ENCODE measurements around the gene WDR54. TPM values are rescaled to one million over a fixed set of nuclear protein-coding genes. Genes with fewer than 3 reads are reported as not detected.

WDR54 gene
- total RNA-seq, 1 donor from 2014 or later, result 8.4 TPM

DNA sequence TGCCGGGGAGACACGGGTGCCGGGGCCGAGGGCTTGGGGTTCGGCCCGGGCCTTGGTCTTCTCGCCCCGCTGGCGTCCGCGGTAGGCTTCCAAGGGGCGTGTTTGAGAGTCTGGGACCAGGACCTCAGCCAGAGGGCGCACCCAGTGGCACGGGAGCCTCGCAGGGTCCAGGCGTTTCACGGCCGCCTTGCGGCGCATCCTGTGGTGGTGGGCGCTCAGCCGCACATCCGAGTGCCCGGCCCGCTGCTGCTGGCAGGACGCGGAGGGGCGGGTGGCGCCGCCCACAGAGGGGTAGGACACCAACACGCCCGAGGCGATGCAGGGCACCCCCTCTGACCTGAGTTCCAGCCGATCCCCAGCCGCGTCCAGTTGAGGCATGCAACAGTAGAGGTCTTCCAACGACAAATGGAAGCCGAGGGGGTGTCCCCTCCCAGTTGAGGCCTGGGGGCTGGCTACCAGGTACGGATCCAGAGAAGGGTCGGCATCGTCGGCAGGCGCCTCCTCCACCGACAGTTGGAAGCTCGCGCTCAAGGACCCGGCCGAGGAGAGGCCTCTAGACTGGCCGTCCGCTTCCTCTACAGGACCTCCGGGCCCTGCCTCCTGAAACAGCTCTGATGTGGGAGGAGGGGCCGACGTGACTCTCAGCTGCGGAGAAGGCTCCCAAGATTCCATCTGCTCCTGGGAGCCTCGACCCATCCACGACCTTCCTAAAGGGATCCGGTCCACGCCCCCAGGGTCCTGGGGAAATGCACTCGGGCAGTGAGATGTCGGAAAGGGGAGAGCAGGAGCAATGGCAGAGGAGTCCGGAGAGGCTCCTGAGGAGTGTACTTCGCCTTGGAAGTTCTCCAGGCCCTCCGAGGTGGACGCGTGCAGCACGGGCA is 6.4 kb upstream of the WDR54 start:
- Histone ChIP-seq H3K27me3 (no peaks in the 10 kb centered on the region), H3K9me3 (no peaks in the 10 kb centered on the region), H3K36me3 (no peaks in the 10 kb centered on the region), H3K27ac (no peak overlapping the region), H3K4me3 (peak overlapping the region; percentile 69), H3K4me1 (peaks cover 17% of the 10 kb centered on the region)
- intact Hi-C loops (cut with DNase I), result no loop called here
- DNase-seq, result peak; percentile 74
- TF ChIP-seq, protein P1, sequence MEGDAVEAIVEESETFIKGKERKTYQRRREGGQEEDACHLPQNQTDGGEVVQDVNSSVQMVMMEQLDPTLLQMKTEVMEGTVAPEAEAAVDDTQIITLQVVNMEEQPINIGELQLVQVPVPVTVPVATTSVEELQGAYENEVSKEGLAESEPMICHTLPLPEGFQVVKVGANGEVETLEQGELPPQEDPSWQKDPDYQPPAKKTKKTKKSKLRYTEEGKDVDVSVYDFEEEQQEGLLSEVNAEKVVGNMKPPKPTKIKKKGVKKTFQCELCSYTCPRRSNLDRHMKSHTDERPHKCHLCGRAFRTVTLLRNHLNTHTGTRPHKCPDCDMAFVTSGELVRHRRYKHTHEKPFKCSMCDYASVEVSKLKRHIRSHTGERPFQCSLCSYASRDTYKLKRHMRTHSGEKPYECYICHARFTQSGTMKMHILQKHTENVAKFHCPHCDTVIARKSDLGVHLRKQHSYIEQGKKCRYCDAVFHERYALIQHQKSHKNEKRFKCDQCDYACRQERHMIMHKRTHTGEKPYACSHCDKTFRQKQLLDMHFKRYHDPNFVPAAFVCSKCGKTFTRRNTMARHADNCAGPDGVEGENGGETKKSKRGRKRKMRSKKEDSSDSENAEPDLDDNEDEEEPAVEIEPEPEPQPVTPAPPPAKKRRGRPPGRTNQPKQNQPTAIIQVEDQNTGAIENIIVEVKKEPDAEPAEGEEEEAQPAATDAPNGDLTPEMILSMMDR (IDR thresholded peaks at IDR 0.05), result peak; percentile 38
- ATAC-seq, result peak; percentile 78

DNA sequence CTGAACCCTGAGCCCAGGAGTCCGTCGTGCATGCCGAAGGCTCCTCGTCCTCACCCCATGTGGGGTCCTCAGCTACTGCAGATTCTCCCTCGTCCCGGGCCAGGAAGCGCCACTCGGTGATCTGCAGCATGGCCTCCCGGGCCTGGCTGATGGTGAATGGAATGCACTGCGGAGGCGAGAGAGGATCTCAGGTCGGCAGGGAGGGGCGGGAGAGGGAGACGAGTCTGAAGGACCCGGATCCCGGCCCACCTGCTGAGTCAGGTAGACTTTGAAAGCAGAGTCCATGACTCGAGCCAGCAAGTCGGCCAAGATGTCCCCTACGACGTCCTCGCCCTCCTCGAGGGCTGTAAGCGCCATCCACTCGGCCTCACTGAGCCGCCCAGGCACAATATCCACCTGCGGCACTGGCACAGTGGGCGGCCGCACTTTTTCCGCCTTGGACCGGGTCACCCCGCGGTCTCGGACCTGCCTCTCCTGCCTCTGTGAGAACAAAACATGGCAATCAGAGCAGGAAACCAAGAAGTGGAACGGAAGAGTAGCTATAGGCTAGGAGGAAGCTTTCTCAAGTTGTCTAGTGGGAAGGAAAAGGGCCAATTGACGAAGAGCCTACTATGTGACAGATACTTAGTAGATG is 5.7 kb upstream of the WDR54 start:
- no peaks in the 10 kb centered on the region for H3K27me3 ChIP-seq
- H3K27ac ChIP-seq, result no peak overlapping the region
- peaks cover 20% of the 10 kb centered on the region for H3K4me1 ChIP-seq
- ATAC-seq (peak; percentile 14), DNase-seq (no peak)
- no peaks in the 10 kb centered on the region for H3K36me3 ChIP-seq
- no peaks in the 10 kb centered on the region for H3K9me3 ChIP-seq
- H3K4me3 ChIP-seq, result peak overlapping the region; percentile 69
- TF ChIP-seq, protein P1 (IDR thresholded peaks at IDR 0.05), result no peak
- intact Hi-C loops (cut with DNase I), result no loop called here

DNA sequence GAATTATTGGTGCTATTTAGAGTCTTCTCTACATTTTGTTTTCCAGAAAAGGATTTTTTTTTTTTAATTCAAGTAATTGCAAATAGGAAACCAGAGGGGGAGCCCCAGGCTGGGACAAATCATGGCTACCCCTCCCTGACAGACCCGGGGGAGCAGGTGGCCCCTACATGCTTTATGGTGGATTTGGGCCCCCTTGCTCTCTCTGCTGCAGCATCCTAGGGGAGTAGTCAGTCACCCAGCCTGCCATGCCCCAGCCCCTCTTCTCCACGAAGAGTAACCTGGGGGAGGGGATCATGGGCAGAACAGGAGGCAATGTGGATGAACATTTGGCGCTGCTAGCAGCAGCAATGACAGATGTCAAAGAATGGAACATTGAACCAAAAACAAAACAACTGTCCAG is 4.8 kb upstream of the WDR54 start:
- TF ChIP-seq, protein P1 (IDR thresholded peaks at IDR 0.05), result no peak
- Histone ChIP-seq H3K27ac (no peak overlapping the region), H3K4me1 (peaks cover 23% of the 10 kb centered on the region), H3K4me3 (no peak overlapping the region), H3K36me3 (no peaks in the 10 kb centered on the region), H3K9me3 (no peaks in the 10 kb centered on the region), H3K27me3 (no peaks in the 10 kb centered on the region)
- DNase-seq, result no peak
- no peak for ATAC-seq
- intact Hi-C loops (cut with DNase I), result no loop called here

DNA sequence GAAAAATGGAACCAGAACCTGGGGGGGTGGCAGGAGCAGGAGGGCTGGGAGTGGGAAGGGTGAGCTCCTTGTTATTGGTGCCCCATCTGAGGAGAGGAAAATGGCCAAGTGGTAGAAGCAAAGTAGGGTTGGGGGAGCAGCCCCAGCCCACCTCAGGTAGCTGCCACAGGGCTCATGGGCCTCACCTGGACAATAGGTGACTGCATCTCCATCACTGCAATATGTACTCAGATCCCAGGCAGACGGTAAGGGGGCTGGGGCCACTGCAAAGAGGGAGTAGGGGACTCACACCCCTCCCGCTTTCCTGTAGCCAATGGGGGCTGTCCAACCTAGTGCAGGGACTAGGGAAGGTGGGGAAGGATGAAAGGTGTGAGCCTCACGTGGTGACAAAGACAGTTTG is 4.3 kb upstream of the WDR54 start:
- Histone ChIP-seq H3K9me3 (no peaks in the 10 kb centered on the region), H3K27me3 (no peaks in the 10 kb centered on the region), H3K4me1 (peaks cover 26% of the 10 kb centered on the region), H3K4me3 (no peak overlapping the region), H3K36me3 (no peaks in the 10 kb centered on the region), H3K27ac (no peak overlapping the region)
- no peak for DNase-seq
- intact Hi-C loops (cut with DNase I), result no loop called here
- ATAC-seq, result no peak
- TF ChIP-seq, protein P1 (IDR thresholded peaks at IDR 0.05), result no peak

DNA sequence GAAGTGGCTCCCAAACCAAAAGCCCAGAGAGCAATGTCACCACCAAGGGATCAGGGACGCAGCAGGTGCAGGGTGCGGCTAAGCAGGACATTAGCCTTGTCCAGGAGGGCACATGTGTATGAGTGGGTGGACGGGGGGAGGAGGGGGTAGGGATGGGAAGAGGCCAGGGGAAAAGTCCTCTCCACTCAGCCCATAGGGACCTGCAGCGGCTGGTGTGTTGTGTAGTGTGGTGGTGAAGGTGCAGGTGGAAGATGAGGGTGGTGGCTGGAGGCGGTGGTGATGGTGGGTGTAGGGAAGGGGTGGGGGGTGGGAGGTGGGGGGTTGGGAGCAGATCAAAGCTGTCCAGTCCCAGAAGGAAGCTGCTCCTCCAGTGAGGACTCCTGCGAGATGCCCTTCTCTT is 3.8 kb upstream of the WDR54 start:
- H3K4me1 ChIP-seq, result peaks cover 28% of the 10 kb centered on the region

More for the DNA sequence above, 3.8 kb upstream of the WDR54 start:
- no peaks in the 10 kb centered on the region for H3K9me3 ChIP-seq
- no peak overlapping the region for H3K4me3 ChIP-seq
- intact Hi-C loops (cut with DNase I), result no loop called here
- TF ChIP-seq, protein P1 (IDR thresholded peaks at IDR 0.05), result no peak
- no peaks in the 10 kb centered on the region for H3K36me3 ChIP-seq
- no peak for ATAC-seq
- no peak for DNase-seq
- no peak overlapping the region for H3K27ac ChIP-seq
- H3K27me3 ChIP-seq, result no peaks in the 10 kb centered on the region
